Stomach (tissue), 4 donors: ENCODE measurements around the gene ANKRD22.

Experiments
- POLR2AphosphoS5 ChIP-seq, 3 donors: sonication (generic); formaldehyde crosslinking; IDR thresholded peaks; one replicate each; pipeline ENCODE4 v1.6.1; 2016; ENCODE audit warnings: antibody characterized with exemption in 3 of 3
- TF ChIP-seq, protein P1 (sequence below), 7 experiments: fragments of 450-650 bp in 4 of 7; fragments of 200-600 bp in 3 of 7; sonication (generic) in 3 of 7; IDR thresholded peaks; one replicate each; pipeline ENCODE4 v1.5.1; 2016 to 2019; ENCODE audit warnings: antibody characterized with exemption in 7 of 7, control low read depth in 2 of 7, mild to moderate bottlenecking in 1 of 7

DNA sequence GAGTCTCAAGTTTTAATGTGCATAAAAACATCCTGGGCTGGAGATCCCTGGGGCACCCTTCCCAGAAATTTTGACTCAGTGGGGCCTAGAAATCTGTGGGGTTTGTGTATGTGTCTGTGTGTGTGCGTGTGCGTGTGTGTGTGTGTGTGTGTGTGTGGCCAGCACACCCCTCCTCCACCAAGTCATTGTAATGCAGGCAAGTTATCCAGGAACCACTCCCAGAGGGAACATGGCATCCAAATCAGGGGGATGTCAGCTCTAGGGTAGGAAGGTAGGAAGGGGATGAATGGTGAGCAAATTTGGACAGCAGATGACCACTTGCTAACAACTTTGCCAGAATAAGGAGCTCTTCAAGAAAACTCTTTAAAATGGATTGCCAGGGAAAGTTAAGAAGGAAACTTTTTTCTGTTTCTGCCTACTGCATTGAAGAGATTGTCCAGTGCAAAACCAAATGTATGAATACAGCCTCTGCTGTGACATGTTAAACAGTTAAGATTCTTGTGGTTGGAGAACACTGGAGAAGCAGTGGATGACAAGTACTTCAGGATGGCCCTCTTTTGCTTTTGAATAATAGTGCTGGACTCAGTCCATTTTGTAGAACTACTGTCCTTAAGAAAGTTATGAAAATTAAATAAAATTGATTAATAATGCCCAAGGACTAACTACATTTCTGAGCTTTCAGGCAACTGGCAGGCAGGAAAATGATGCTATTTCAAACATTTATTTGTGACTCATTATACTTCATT, 40.8 kb upstream of the ANKRD22 start:
- TF ChIP-seq POLR2AphosphoS5 (IDR thresholded peaks at IDR 0.05) = no peak
- TF ChIP-seq, protein P1, sequence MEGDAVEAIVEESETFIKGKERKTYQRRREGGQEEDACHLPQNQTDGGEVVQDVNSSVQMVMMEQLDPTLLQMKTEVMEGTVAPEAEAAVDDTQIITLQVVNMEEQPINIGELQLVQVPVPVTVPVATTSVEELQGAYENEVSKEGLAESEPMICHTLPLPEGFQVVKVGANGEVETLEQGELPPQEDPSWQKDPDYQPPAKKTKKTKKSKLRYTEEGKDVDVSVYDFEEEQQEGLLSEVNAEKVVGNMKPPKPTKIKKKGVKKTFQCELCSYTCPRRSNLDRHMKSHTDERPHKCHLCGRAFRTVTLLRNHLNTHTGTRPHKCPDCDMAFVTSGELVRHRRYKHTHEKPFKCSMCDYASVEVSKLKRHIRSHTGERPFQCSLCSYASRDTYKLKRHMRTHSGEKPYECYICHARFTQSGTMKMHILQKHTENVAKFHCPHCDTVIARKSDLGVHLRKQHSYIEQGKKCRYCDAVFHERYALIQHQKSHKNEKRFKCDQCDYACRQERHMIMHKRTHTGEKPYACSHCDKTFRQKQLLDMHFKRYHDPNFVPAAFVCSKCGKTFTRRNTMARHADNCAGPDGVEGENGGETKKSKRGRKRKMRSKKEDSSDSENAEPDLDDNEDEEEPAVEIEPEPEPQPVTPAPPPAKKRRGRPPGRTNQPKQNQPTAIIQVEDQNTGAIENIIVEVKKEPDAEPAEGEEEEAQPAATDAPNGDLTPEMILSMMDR (IDR thresholded peaks at IDR 0.05) = no peak
